ENCODE data around the gene LYZL1.

GRCh38 chr10:29244978-29245377, 43.9 kb upstream of the LYZL1 start:
- TF ChIP-seq RXRA (IDR thresholded peaks at IDR 0.05; ENCODE audit: borderline replicate concordance, low read depth) = no peak
- no peak for TF ChIP-seq EZH2phosphoT487 (IDR thresholded peaks at IDR 0.05; ENCODE audit: borderline replicate concordance, low read depth)
- TF ChIP-seq CTCF (IDR thresholded peaks at IDR 0.05) = no peak
- no peak for TF ChIP-seq EP300 (IDR thresholded peaks at IDR 0.05; ENCODE audit: borderline replicate concordance in 1 of 2, low read depth in 1 of 2, low read length in 1 of 2)
- TF ChIP-seq RCOR1 (IDR thresholded peaks at IDR 0.05; ENCODE audit: low read length) = no peak
- TF ChIP-seq YY1 (IDR thresholded peaks at IDR 0.05; ENCODE audit: low read depth) = no peak
- TF ChIP-seq MAX (IDR thresholded peaks at IDR 0.05; ENCODE audit: low read depth) = no peak
- no peak for TF ChIP-seq GATA2 (CRISPR knock-in tag; IDR thresholded peaks at IDR 0.05)

Data from SK-N-SH (cell line).